ENCODE results near the gene RAB40B.

RAB40B gene

DNA sequence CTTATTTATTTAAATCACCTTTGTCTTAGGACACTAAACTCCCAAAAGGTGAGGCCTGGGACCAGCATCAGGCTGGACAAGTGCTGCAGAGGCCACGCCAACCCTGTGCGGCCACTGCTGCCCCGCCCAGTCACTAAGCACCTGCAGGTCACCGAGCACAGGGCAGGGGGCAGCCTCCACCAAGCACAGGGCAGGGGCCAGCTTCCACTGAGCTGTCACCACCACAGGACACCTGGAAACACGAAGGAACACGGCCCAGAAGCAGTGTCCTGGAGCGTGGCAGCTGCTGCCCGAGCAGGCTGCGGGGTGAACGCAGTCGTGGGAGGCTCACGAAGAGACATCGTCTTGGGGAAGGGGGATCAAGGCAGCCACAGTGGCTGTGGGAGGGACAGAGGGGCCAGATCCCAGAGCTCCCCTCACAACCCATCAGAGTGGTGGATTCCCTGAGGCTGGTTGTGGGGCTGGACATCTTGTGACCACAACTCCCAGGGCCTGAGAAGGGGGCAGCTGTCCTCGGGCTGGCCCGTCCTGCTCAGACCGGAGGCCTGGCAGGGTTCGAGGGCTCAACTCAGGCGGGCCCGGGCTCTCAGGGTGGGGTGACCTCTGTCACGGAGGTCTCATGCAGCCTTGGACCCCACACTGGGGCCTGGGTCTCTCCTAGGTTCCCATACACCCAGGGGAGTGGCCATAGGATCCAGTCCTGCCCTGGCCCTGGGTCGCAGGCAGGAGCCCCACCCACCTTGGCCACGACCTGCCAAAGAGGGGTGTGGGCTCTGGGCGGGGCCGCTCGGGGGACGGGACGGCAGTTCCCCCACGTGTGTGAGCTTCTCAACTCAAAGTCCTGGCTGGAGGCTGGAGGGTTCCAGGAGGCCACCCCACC, 18.7 kb downstream of the RAB40B start:
- TF ChIP-seq SIN3A (IDR thresholded peaks at IDR 0.05; ENCODE audit: borderline replicate concordance, insufficient read depth, low read length) = no peak
- no peak for TF ChIP-seq TAF1 (IDR thresholded peaks at IDR 0.05; ENCODE audit: borderline replicate concordance, insufficient read depth, low read length)
- no peak for TF ChIP-seq POLR2AphosphoS5 (IDR thresholded peaks at IDR 0.05; ENCODE audit: low read depth, low read length)
- no peak for TF ChIP-seq FOXP2 (optimal IDR thresholded peaks at IDR 0.05; ENCODE audit: borderline replicate concordance, extremely low read depth, extremely low read length, insufficient read depth)
- TF ChIP-seq, protein P1, sequence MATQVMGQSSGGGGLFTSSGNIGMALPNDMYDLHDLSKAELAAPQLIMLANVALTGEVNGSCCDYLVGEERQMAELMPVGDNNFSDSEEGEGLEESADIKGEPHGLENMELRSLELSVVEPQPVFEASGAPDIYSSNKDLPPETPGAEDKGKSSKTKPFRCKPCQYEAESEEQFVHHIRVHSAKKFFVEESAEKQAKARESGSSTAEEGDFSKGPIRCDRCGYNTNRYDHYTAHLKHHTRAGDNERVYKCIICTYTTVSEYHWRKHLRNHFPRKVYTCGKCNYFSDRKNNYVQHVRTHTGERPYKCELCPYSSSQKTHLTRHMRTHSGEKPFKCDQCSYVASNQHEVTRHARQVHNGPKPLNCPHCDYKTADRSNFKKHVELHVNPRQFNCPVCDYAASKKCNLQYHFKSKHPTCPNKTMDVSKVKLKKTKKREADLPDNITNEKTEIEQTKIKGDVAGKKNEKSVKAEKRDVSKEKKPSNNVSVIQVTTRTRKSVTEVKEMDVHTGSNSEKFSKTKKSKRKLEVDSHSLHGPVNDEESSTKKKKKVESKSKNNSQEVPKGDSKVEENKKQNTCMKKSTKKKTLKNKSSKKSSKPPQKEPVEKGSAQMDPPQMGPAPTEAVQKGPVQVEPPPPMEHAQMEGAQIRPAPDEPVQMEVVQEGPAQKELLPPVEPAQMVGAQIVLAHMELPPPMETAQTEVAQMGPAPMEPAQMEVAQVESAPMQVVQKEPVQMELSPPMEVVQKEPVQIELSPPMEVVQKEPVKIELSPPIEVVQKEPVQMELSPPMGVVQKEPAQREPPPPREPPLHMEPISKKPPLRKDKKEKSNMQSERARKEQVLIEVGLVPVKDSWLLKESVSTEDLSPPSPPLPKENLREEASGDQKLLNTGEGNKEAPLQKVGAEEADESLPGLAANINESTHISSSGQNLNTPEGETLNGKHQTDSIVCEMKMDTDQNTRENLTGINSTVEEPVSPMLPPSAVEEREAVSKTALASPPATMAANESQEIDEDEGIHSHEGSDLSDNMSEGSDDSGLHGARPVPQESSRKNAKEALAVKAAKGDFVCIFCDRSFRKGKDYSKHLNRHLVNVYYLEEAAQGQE (IDR thresholded peaks at IDR 0.05; ENCODE audit: insufficient read depth in 1 of 2, low read depth in 2 of 2, low read length in 2 of 2) = no peak

DNA sequence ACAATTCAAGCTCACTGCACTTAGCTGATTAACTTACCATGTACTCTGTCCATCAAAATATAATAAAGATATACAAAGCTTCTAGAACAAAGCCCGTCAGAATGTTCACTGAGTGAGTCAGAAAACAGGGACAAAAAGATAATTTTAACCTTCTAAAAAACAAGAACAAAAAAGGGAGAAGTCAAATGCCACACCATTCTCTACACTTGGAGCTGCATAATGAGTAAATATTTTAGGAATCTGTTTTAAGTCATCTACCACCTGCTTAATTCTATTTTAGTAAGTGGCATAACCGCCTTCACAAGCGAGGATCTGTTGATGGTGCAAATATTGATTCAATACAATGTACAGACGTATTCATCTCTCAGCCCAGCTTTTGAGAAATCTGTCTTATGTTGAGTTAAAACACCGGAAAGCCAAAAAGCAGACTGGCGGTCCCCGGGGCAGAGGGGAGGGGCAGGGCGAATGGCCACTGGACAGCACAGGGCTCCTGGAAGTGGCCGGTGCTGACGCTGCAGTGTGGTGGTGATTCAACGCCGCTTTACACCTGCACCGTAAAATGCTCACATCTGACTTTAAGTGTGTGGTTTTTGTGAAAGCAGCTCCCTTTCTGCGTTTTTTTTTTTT, 20.1 kb downstream of the RAB40B start:
- no peak for TF ChIP-seq TAF1 (IDR thresholded peaks at IDR 0.05; ENCODE audit: borderline replicate concordance, insufficient read depth, low read length)
- no peak for TF ChIP-seq POLR2AphosphoS5 (IDR thresholded peaks at IDR 0.05; ENCODE audit: low read depth, low read length)
- no peak for TF ChIP-seq SIN3A (IDR thresholded peaks at IDR 0.05; ENCODE audit: borderline replicate concordance, insufficient read depth, low read length)
- no peak for TF ChIP-seq FOXP2 (optimal IDR thresholded peaks at IDR 0.05; ENCODE audit: borderline replicate concordance, extremely low read depth, extremely low read length, insufficient read depth)
- TF ChIP-seq, protein P1 (IDR thresholded peaks at IDR 0.05; ENCODE audit: insufficient read depth in 1 of 2, low read depth in 2 of 2, low read length in 2 of 2) = no peak

DNA sequence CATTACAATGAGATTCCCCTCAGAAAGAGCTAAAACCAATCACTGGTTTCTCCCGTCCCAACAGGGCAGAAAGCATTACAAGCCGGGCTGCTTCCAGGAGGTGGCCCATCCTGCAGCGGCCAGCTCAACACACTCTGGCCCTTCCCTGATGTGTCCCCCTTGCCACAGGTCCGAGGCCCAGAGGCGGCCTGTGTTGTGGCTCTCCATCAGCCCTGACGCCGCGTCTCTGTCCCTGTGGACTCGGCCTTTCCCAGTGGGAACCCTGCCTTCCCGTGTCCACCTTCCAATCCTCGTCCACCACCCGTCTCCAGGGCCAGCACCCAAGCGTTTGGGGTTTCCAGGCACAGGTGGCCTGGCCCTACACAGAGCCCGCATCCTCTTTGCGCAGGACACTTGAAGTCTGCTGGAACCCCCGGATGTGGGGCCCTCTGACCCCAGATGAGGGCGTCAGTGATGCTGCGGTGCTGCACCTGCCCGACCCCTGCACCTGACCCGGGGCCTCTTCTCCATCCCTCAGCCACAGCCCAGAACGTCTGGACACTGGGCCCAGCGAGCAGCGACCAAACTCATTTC, 21.1 kb downstream of the RAB40B start:
- TF ChIP-seq FOXP2 (optimal IDR thresholded peaks at IDR 0.05; ENCODE audit: borderline replicate concordance, extremely low read depth, extremely low read length, insufficient read depth) (no peak), POLR2AphosphoS5 (IDR thresholded peaks at IDR 0.05; ENCODE audit: low read depth, low read length) (no peak), TAF1 (IDR thresholded peaks at IDR 0.05; ENCODE audit: borderline replicate concordance, insufficient read depth, low read length) (no peak), SIN3A (IDR thresholded peaks at IDR 0.05; ENCODE audit: borderline replicate concordance, insufficient read depth, low read length) (no peak)
- TF ChIP-seq, protein P1 (IDR thresholded peaks at IDR 0.05; ENCODE audit: insufficient read depth in 1 of 2, low read depth in 2 of 2, low read length in 2 of 2) = no peak

DNA sequence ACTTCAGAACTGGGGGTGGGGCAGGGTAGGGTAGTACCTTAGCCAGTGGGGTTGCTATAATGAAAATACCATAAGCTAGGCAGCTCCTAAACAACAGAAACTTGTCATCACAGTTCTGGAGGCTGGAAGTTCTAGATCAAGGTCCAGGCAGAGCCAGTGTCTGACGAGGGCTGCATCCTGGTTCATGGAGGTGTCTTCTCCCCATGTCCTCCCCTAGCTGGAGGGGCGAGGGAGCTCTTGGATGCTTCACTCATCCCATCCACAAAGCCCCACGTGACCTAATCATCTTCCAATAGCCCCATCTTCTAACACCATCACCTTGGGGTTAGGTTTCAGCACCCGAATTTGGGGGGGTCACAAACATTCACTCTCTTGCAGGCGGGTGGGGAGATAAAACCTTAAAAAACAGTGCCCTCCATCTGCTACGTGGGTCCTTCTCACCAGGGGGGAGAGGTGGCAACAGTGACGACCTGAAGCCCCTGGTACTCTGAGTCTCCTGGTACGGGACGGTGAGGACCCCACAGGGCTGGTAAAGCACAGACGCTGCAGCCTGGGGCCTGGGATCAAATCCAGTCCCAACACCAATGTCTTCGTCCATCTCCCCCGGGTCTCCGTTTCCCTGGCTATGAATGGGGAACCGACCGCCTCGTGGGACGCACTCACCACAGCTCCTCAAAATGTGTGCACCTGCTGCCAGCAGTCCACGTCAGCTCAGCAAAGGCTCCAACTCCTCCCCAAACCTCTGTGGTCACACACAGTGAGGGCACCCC, 22.8 kb downstream of the RAB40B start:
- TF ChIP-seq, protein P1 (IDR thresholded peaks at IDR 0.05; ENCODE audit: insufficient read depth in 1 of 2, low read depth in 2 of 2, low read length in 2 of 2) = no peak
- TF ChIP-seq POLR2AphosphoS5 (IDR thresholded peaks at IDR 0.05; ENCODE audit: low read depth, low read length) = no peak
- no peak for TF ChIP-seq SIN3A (IDR thresholded peaks at IDR 0.05; ENCODE audit: borderline replicate concordance, insufficient read depth, low read length)
- no peak for TF ChIP-seq FOXP2 (optimal IDR thresholded peaks at IDR 0.05; ENCODE audit: borderline replicate concordance, extremely low read depth, extremely low read length, insufficient read depth)
- no peak for TF ChIP-seq TAF1 (IDR thresholded peaks at IDR 0.05; ENCODE audit: borderline replicate concordance, insufficient read depth, low read length)
